GM04503 (cell line): ENCODE data around the gene TEFM.
"Not testable (repeated sequence)": the region's sequence is repeated elsewhere in the genome, so short reads cannot be mapped to it uniquely, and the experiment has no call there.

Experiments used
- DNase-seq: peaks from one replicate; pipeline ENCODE4 v3.0.0-alpha.2; 2012; ENCODE audit warnings: low read depth

Gene TEFM, protein sequence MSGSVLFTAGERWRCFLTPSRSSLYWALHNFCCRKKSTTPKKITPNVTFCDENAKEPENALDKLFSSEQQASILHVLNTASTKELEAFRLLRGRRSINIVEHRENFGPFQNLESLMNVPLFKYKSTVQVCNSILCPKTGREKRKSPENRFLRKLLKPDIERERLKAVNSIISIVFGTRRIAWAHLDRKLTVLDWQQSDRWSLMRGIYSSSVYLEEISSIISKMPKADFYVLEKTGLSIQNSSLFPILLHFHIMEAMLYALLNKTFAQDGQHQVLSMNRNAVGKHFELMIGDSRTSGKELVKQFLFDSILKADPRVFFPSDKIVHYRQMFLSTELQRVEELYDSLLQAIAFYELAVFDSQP

DNA sequence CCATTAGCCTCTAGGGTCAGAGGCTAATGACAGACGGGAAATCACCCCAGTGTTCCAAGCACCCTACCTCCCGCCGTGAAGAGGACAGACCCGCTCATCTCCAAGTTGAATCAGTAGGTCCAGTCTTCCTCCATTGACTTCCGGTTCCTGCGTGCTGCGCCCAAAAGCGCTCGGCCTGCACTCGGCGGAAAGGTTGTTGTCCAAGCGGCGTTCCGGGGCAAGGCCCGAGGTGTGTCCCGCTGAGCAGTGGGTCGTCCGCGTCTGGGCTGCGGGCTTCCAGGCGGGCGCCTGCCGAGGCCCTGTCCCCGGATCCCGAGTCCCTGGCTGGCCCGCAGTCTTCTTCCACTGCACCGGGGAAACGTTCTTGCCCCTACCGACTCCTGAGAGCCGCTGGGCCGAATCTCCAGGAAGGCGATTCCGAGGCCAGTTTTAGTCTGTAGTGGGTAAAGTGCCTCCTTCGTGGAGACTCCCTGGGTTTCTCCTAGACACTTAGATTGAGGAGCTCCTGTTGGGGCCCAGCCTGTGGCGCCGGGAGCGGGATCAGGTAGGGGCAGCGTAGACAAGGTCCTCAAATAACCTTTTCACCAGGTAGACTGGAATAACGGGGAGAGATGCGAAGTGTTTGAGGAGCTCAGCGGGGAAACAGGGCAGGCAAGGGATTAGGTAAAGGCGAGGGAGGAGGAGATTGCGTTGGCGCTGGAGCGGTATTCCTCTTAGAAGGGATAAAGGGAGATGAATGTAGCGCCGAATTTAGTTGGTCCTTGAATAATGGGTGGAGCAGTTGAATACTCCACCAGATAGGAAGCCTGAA lies at the start of gene TEFM:
Gene TEFM, minus strand, starts transcription at position 138 of the 811 bp plus-strand sequence. Its CDS starts 40 bp downstream, at position 98.
- peak; percentile 68 for DNase-seq

DNA sequence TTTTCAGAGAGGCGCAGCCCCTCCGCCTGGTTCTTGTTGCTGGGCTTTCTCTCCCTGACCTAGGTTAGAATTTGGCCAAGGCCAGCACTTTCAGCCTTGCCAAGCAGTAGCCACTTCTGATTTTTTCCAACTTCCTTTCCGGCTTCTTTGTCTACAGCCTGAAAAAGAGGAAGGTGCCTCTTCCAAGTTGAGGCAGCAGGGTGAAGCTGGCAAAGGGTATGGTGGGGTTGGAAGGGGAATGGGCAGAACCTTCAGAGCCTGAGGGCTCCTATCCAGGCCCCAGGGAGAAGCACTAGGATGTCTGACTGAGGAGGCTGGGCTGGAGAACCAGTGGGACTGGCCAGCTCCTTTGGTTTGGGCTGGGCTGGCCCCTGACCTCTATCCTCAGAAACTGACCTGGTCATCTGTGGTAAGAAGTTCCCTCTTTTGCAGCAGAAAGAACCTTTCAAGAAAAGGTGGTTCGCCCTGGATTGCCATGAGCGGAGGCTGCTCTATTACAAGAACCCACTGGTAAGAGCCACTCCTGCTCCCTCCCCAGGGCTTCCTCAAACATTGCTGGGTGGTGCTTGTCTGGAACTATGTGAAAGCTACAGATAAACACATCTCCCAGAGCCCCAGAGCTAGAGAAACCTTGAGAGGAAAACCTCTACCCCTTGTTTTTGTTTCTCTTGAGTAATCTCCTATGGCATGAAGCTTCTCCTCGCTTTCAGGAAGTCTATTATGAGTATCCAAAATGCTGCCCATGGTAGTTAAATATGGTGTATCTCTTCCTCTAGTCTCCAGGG lies 48.2 kb upstream of the TEFM start:
- DNase-seq, result no peak

DNA sequence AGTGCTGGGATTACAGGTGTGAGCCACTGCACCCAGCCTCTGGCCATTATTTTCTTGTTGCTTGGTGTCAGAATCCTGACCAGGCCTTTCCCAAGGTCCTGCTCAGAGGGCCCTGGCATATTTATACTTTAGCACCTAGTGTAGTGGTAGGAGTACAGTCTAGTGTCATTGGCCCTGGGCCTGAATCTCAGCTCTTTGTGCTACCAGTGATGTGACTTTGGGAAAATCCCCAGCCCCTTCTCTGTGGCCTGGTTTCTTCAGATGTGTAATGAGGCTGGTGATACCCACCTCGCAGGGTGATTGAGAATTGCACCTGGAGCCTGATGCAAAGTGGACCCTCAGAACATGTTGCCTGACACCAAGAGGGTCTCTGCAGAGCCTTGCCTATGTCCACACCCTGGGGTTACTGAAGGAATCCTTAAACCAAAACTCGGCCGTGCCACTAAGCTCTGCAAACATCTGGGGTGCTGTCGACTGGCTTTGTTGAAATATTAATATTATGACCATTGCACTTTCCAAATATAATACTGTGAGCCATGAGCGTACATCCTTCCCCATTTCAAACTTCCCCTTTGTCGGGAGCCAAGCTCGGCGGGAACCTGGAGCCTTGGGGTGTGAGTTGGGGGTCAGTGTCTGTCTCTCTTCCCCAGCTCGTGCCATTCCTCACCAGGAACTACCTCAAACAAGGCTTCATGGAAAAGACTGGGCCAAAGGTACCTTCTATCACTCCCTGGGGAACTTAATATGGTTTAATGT lies 46.8 kb upstream of the TEFM start:
- no peak for DNase-seq

DNA sequence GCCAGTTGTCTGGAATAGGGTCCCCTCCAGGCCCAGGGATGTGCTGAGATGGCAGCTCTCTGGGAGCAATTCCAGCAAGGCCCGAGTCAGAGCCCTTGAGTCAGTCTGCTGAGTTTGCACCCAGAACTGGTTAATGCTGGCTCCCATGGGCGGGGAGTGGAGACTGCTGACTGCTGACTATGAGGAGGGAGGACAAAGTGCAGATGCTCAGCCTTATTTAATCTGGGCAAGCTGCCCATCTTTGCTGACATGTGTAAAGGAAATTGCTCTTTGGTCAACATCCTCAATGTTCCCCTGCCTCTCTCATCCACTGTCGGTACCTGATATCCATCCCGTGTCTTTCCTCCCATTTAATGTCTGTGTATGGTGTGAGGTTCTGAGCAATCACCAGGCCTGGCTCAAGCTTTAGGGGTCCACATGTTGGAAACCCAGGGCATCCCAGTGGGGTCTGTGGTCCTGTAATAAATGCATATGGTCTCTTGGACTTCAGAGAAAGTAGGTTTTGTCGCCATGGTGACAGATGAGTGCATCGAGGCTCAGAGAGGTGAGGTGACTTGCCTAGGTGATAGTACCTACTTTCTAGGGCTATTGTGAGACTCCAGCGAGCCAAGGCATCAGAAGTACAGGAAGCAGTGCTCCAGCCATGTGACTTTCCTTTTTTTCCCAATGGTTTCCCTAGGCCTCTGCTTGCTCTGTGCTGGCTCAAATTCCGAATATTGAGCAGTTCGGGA lies 44.8 kb upstream of the TEFM start:
- DNase-seq, result peak; percentile 61

DNA sequence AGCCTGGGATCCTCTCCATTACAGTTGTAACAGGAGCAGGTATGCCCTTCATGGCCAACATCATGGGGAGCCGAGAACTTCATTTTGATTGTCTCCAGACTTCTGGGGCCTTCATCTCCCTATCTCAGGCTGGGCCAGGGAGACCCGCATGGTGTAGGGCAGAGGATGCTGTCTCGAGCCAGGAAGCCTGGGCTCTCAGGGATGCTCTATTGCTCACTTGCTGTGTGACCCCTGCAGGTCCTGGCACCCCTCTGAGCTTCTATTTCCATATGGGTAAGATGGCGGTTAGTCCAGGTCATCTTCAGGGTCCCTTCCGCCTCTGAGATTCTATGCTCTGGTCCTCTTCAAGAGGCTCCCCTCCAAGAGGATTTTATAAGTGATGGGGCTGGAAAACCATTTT lies 44.2 kb upstream of the TEFM start:
- no peak for DNase-seq

DNA sequence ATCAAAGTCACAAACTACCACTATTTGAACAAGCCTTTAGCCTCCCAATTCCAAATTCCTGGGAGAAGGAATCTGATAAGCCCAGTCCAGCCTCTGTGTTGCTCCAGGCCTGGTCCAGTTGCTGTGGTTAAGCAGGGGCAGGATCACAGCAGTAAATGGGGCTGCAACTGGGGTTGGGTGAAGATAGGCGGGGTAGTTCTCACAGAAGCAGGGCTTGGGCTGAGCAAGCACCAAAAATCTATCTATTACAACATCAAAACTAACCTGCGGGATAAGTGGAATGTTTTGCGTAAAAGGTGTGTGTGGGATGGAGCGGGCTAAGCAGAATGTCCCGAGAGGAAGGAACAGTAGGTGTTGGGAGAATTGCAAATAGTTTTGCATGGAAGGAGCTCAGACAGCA lies 41.8 kb upstream of the TEFM start:
- no peak for DNase-seq

DNA sequence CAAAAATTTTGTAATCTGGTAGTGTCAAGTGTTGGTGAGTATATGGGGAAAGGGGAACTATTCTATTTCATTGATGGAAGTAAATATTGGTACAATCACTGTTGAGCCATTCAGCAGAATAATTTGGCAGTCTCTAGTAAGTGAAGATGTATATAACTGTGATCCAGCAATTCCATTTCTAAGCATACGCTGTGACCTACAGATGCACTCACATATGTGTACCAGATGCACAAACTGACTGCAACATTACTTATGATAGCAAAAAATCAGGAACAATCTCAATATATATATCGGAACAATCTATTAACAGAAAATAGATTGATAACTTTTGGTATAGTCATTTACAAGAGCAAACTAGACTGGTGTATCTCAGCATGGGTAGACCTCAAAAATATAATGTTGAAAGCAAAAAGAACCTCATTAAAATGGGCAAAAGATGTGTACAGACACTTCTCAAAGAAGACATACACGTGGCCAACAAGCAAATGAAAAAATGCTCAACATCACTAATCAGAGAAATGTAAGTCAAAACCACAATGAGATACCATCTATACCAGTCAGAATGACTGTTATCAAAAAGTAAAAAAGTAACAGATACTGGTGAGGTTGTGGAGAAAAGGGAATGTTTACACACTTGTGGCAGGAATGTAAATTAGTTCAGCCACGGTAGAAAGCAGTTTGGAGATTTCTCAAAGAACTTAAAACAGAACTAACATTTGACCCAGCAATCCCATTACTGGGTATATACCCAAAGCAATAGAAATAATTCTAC lies 36.5 kb upstream of the TEFM start:
- no peak for DNase-seq

DNA sequence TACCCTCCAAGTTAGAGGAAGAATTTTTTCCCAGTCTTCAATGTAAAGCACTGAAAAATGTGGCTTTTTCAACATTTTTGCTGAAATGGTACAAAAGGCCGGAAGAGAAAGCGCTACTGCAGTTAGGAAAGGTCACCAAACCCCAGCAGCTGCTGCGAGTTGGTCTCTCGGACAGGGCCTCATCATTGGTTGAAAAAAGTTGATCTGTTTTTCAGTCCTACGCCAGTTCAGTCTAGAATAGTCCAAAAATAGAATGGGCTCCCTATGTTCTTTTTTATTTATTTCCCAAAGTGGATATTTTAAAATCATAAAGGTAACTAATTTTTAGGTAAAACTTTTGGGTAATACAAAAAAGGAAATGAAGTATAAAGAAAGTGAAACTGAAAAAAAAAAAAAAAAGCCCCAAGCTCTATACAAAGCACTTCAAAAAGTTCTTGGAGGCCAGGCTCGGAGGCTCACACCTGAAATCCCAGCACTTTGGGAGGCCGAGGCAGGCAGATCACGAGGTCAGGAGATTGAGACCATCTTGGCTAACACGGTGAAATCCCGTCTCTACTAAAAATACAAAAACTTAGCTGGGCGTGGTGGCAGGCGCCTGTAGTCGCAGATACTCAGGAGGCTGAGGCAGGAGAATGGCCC lies 33.1 kb upstream of the TEFM start:
- no peak for DNase-seq

DNA sequence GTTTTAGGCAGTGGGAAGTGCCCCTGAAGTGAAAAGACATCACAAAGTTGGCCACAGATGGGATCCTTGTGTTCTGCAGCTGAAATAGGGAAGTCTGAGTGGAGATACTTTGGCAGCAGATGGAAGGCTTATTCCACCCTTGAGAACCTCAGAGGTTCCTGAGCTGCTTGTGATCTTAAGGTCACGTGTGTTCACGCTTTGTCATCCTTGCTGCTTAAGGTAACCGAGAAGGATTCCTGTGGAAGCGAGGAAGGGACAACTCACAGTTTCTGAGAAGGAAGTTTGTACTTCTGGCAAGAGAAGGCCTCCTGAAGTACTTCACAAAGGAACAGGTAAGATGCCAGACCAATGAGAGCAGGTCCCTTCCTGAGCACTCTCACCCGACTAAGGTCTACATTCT lies 27.9 kb upstream of the TEFM start:
- no peak for DNase-seq

DNA sequence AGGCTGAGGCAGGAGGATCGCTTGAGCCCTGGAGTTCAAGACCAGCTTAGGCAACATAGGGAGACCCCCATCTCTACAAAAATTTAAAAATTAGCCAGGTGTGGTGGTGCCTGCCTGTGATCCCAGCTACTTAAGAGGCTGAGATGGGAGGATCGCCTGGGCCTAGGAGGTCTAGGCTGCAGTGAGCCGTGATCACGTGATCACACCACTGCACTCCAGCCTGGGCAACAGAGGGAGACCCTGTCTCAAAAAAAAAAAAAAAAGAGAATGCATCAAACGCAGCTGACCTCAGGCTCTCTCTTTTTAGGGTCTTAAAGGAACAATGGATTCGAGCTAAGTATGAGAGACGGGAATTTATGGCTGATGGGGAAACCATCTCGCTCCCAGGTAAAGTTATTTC lies 25.5 kb upstream of the TEFM start:
- DNase-seq, result not testable (repeated sequence)

DNA sequence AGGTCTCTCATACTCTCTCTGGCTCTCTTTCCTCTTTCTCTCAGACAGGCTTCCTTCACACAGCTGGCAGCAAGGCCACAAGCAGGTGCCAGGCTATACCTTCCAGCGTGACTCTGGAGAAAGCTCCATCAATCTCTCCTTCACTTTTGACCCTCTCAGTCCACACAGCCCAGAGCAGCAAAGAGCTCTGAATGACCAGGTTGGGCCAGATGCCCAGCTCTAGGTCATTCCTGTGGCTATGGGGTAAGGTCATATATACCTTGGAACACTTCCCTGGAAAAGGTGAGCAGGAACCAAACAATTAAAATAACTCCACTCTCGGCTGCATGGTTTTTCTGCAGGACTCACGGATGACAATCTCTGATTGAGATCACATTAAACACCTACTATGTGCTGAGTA lies 24.5 kb upstream of the TEFM start:
- DNase-seq, result no peak

DNA sequence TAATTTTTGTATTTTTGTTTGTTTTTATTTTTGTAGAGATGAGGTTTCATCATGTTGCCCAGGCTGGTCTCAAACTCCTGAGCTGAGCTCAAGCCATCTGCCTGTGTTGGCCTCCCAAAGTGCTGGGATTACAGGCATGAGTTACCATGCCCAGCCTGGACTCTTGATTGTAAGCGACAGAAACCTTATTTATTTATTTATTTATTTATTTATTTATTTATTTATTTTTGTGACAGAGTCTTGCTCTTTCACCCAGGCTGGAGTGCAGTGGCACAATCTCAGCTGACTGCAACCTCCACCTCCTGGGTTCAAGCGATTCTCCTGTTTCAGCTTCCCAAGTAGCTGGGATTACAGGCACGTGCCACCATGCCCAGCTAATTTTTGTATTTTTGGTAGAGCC lies 23.8 kb upstream of the TEFM start:
- DNase-seq, result not testable (repeated sequence)

DNA sequence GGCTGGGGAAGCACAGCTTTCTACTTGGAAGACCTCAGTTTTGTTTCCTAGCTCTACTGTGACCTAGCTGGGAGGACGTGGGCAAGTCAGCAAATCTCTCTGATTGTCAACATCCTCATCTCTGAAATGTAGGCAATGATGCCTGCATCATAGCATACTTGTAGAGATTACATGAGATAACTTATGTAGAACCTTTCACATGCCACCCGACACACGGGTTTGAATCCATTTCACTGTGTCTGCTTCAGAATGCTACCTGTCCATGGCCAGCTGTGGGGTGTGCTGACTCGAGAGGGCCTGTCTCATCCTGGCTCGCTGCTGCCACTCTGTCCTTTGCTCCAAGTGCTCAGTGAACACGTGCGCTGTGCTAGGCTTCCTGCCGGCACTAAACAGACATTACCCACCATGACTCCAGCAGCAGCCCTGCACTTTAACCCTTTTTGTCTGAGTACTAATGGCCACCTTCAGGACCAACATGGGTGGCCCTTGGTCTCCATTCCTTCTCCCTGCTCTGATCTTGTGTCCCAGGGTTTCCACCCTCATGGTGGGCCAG lies 23.1 kb upstream of the TEFM start:
- DNase-seq, result no peak

DNA sequence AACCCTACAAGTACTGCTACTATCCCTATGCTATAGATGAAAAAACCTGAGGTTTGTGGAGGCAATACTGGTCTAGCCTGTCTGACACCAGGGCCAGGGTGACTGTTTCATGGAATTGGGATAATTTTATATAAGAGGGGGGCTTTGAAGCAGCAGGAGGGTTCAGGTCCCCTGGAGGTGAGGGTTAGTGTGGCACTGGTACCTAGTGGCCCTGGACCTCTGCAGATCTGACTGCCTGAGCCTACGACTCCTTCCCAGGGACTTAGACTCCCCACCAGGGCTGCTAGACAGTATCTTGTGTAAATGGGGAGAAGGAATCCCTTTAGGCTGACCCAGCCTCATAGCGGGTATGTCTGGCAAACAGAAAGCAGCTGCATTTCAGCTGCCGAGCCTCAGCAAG lies 22.5 kb upstream of the TEFM start:
- DNase-seq, result no peak

DNA sequence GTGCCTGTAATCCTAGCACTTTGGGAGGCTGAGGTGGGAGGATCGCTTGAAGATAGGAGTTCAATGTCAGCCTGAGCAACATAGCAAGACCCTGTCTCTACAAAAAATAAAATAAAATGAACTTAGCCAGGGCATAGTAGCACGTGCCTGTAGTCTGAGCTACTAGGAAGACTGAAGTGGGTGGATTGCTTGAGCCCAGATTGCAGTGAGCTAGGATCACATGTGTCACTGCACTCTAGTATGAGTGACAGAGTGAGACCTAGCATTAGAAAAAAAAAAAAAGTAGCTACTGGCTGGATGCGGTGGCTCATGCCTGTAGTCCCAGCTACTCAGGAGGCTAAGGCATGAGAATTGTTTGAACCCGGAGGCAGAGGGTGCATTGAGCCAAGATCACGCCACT lies 21.7 kb upstream of the TEFM start:
- no peak for DNase-seq

DNA sequence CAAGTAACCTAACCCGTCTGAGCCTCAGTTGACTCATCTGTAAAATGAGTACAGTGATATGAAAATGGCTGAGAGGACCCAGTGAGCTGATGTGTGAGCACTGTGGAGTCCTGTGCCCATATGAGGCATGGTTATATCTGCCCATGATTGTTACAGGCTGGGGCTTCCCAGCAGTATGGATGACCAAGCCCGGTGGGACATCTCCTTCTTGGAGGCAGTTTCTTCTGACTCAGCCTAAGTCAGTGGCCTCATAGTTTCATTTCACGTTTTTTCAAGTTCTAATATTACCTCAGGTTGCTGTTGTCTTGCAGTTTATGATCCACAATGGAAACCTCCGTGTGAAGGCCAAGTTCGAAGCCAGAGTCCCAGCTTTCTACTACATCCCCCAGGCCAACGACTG lies 20.5 kb upstream of the TEFM start:
- no peak for DNase-seq

DNA sequence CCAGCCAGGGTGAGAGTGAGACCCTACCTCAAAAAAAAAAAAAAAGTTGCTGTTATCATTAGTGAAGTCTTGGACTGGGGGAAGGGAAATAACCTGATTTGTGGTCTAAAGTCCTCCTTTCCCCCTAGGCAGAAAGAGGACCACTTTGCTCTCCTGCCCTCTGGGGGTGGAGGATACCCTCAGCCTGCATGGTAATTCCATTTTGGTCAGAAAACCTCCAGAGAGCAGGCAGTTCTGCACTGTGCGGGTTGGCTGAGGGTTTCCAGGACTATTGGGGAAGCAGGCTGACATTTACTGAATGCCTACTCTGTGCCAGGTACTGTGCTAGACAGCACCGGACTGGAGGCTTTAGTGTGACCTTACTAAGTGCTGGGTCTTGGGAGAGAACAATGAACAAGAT lies 18.3 kb upstream of the TEFM start:
- no peak for DNase-seq

DNA sequence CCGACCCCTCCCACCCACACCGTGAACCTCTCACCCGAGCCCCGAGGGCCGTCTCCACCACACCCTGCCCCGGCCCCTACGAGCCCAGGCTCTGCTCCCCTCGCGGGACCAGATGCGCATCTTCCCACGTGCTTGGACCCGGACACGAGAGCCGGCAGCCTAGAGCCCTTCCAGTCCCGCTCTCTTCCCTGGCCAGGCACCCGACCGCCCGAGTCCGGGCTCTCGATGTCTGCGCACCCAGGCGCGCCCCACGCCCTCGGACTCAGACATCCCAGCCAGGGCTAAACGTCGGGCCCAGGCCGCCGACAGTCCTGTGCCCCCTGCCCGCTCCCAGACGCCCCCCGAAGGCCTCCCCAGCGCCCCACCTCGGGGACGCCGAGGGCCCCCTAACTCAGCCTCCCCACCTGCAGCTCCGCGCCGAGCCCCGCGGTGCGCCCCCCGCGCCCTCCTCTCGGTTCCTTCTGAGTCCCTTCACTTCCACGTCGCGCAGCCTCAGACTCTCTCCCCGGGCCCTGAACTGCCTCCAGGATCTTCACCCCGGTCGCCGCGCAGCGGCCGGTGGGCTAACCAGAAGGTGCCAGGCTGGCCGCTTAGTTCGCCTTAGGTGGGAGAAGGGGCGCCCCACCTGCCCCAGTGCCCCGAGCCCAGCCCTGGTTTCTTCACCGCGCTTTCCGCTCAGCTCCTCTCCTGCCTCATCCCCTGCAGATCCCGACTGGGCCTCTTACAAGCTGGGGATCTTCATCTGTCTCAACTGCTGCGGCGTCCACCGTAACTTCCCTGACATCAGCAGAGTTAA lies 16.4 kb upstream of the TEFM start:
- DNase-seq, result no peak
